Measurements from ENCODE around the gene EPSTI1.

- TF ChIP-seq POLR2AphosphoS5 (IDR thresholded peaks at IDR 0.05; ENCODE audit: low read depth, low read length), result no peak
- TF ChIP-seq POLR2A (IDR thresholded peaks at IDR 0.05; ENCODE audit: low read depth, low read length), result no peak
- no peak for TF ChIP-seq TAF1 (IDR thresholded peaks at IDR 0.05; ENCODE audit: low read depth, low read length)
- no peak for TF ChIP-seq POU2F2 (IDR thresholded peaks at IDR 0.05; ENCODE audit: low read depth, low read length)
These were observed 15.0 kb upstream of the EPSTI1 start for GRCh38 chr13:43006893-43007631.

All from GM12891 (cell line).